ENCODE data around the gene ZNF284. TPM values are rescaled to one million over a fixed set of nuclear protein-coding genes. Genes with fewer than 3 reads are reported as not detected.
"Not testable (repeated sequence)": the region's sequence is repeated elsewhere in the genome, so short reads cannot be mapped to it uniquely, and the experiment has no call there.

Gene ZNF284
- total RNA-seq, 2 donors from 2014 or later = 1.3 to 1.8 TPM

GRCh38 chr19:44113784-44114390 lies 41.9 kb downstream of the ZNF284 start:
- Histone ChIP-seq H3K4me3 (peak overlapping the region; percentile 72), H3K9me3 (no peaks in the 10 kb centered on the region), H3K4me1 (replicated peaks) (no peaks in the 10 kb centered on the region), H3K27me3 (replicated peaks; ENCODE audit: insufficient read depth) (no peaks in the 10 kb centered on the region), H3K36me3 (peaks cover 0 to 7% of the 10 kb centered on the region in 2 donors), H3K27ac (peak overlapping the region; percentile 65 to 72)
- peak; percentile 4 for DNase-seq (ENCODE audit: low spot score)
- TF ChIP-seq POLR2AphosphoS5 (IDR thresholded peaks at IDR 0.05) (no peak), CTCF (IDR thresholded peaks at IDR 0.05) (no peak), POLR2A (IDR thresholded peaks at IDR 0.05) (no peak)
- intact Hi-C loops (cut with DNase I) = loop anchor here (5.0 kb wide), 2 partner anchors 53 to 98 kb away; partner anchors contain the start of genes ZNF226 and ZNF227
- WGBS = 3% methylated on average over 18 of the region's 18 CpGs

GRCh38 chr19:44121162-44121561 lies 49.2 kb downstream of the ZNF284 start:
- H3K27me3 ChIP-seq (replicated peaks; ENCODE audit: insufficient read depth); H3K27ac ChIP-seq; H3K36me3 ChIP-seq; H3K9me3 ChIP-seq; DNase-seq (ENCODE audit: low spot score); H3K4me1 ChIP-seq (replicated peaks); H3K4me3 ChIP-seq; intact Hi-C loops (cut with DNase I): not testable (repeated sequence)
- WGBS = 97% methylated on average over 4 of the region's 4 CpGs

- Histone ChIP-seq H3K9me3 (no peaks in the 10 kb centered on the region), H3K27ac (no peak overlapping the region), H3K36me3 (peaks cover 0 to 10% of the 10 kb centered on the region in 2 donors), H3K4me3 (no peak overlapping the region), H3K27me3 (replicated peaks; ENCODE audit: insufficient read depth) (no peaks in the 10 kb centered on the region), H3K4me1 (replicated peaks) (no peaks in the 10 kb centered on the region)
- intact Hi-C loops (cut with DNase I) = no loop called here
- WGBS = 94% methylated on average over 5 of the region's 5 CpGs
- DNase-seq (ENCODE audit: low spot score) = no peak
- TF ChIP-seq POLR2A (IDR thresholded peaks at IDR 0.05) (no peak), POLR2AphosphoS5 (IDR thresholded peaks at IDR 0.05) (no peak), CTCF (IDR thresholded peaks at IDR 0.05) (no peak)
These were observed 60.0 kb downstream of the ZNF284 start for GRCh38 chr19:44131955-44132354.

Small RNA genes within 50 kb of the gene (small RNA-seq; reads per million reads assigned to genes)
- gene RNU6-902P = 0 reads per million in 2 donors

Other genes with a start within 250 kb of the ZNF284 start
- 1 to 10 TPM; 5.8 to 8.9 TPM for gene ZNF283, start 244.8 kb upstream of the ZNF284 start, total RNA-seq
- 1 to 10 TPM; 2.6 to 2.7 TPM for gene ZNF404, start 188.2 kb upstream of the ZNF284 start, total RNA-seq
- gene ZNF45, start 136.9 kb upstream of the ZNF284 start, total RNA-seq = 10 to 100 TPM; 14.5 to 17.0 TPM
- gene ZNF221, start 120.9 kb upstream of the ZNF284 start, total RNA-seq = 1 to 10 TPM; 7.6 to 8.0 TPM
- gene ZNF155, start 88.0 kb upstream of the ZNF284 start, total RNA-seq = 1 to 10 TPM; 8.0 to 9.9 TPM
- 1 to 10 TPM; 2.6 to 3.5 TPM for gene ZNF230, start 69.2 kb upstream of the ZNF284 start, total RNA-seq
- 1 to 10 TPM; 3.7 to 6.1 TPM for gene ZNF222, start 46.8 kb upstream of the ZNF284 start, total RNA-seq
- gene ZNF223, start 20.1 kb upstream of the ZNF284 start, total RNA-seq = 10 to 100 TPM in 1 of 2 donors, 1 to 10 TPM in 1; 9.1 to 10.6 TPM
- gene ZNF224, start 22.2 kb downstream of the ZNF284 start, total RNA-seq = 10 to 100 TPM; 15.7 to 27.4 TPM
- 1 to 10 TPM; 3.0 to 4.9 TPM for gene ZNF225, start 41.2 kb downstream of the ZNF284 start, total RNA-seq
- 1 to 10 TPM; 5.6 to 7.0 TPM for gene ZNF234, start 69.4 kb downstream of the ZNF284 start, total RNA-seq
- 10 to 100 TPM; 35.9 to 48.4 TPM for gene ZNF226, start 92.9 kb downstream of the ZNF284 start, total RNA-seq
- gene ZNF227, start 140.4 kb downstream of the ZNF284 start, total RNA-seq = 10 to 100 TPM; 17.0 to 26.4 TPM
- gene ZNF233, start 187.7 kb downstream of the ZNF284 start, total RNA-seq = 1 to 10 TPM; 2.6 to 2.8 TPM
- gene ZNF235, start 232.9 kb downstream of the ZNF284 start, total RNA-seq = 10 to 100 TPM in 1 of 2 donors, 1 to 10 TPM in 1; 6.2 to 13.1 TPM